Gastrocnemius medialis (tissue), 4 donors: ENCODE data around the gene SPATA13. TPM values are rescaled to one million over a fixed set of nuclear protein-coding genes. Genes with fewer than 3 reads are reported as not detected.

Experiments used
- ATAC-seq, 2 donors: fragments of 150-250 bp; one replicate each; pipeline ENCODE4 v1.9.1; 2016
- DNase-seq, 2 donors: peaks; one replicate each; pipeline ENCODE4 v3.0.0-alpha.2; 2019
- H3K27ac ChIP-seq, 4 donors: fragments of 200-600 bp; sonication (generic); 1 replicate in 1 of 4; 2 replicates in 3 of 4; pipeline ENCODE4 v1.5.1; 2016 to 2018; ENCODE audit warnings: mild to moderate bottlenecking in 2 of 4, moderate library complexity in 1 of 4
- H3K27me3 ChIP-seq, 3 donors: fragments of 200-600 bp; sonication (generic) in 2 of 3; 1 replicate in 1 of 3; 2 replicates in 2 of 3; pipeline versions ENCODE4 v1.5.1 to v1.6.0; 2016 to 2019; ENCODE audit warnings: mild to moderate bottlenecking in 1 of 3, moderate library complexity in 1 of 3
- H3K36me3 ChIP-seq, 2 donors: fragments of 200-600 bp; sonication (generic) in 1 of 2; one replicate each; pipeline ENCODE4 v1.5.1; 2017 to 2018
- H3K4me1 ChIP-seq, 2 donors: fragments of 200-600 bp; sonication (generic) in 1 of 2; one replicate each; pipeline ENCODE4 v1.5.1; 2016 to 2017; ENCODE audit warnings: mild to moderate bottlenecking in 2 of 2
- H3K4me3 ChIP-seq, 4 donors: fragments of 200-600 bp; sonication (generic) in 3 of 4; 1 replicate in 1 of 4; 2 replicates in 3 of 4; pipeline ENCODE4 v1.5.1; 2016 to 2019; ENCODE audit warnings: mild to moderate bottlenecking in 2 of 4
- H3K9me3 ChIP-seq, 3 donors: fragments of 200-600 bp; sonication (generic) in 2 of 3; 1 replicate in 1 of 3; 2 replicates in 2 of 3; pipeline ENCODE4 v1.5.1; 2016 to 2019
- CTCF ChIP-seq, 5 experiments: fragments of 450-650 bp in 3 of 5; fragments of 200-600 bp in 2 of 5; sonication (generic) in 2 of 5; IDR thresholded peaks in 4 of 5; conservative IDR thresholded peaks in 1 of 5; 1 replicate in 4 of 5; 2 replicates in 1 of 5; pipeline ENCODE4 v1.5.1; 2016 to 2019; ENCODE audit warnings: antibody characterized with exemption in 5 of 5, mild to moderate bottlenecking in 3 of 5, moderate library complexity in 3 of 5
- POLR2A ChIP-seq, 2 donors: fragments of 450-650 bp; IDR thresholded peaks; one replicate each; pipeline ENCODE4 v1.6.1; 2017; ENCODE audit warnings: antibody characterized with exemption in 2 of 2, mild to moderate bottlenecking in 2 of 2, moderate library complexity in 2 of 2
- in situ Hi-C, 4 donors: fragments of 200-750 bp; cut with MboI; loops; one replicate each; pipeline versions ENCODE4 v1.15.0 to v1.8.0; 2017; ENCODE audit warnings: low sequenced_read_pairs in 4 of 4
- intact Hi-C: fragments of 100-400 bp; cut with DNase I; formaldehyde crosslinking; loops from one replicate; pipeline ENCODE4 v1.15.1; 2023; ENCODE audit warnings: low total_unique reads
- total RNA-seq, 4 donors: library from RNA; depleted of rRNA; stranded (reverse); fragments of >200 nt; gene quantifications; one replicate each; pipeline versions ENCODE4 v1.1.0 to v1.2.3, GENCODE V29; 2016

The SPATA13 gene
- total RNA-seq, 4 donors from 2014 or later: 3.2 to 17.0 (median 5.8) TPM

GRCh38 chr13:24247016-24247415, 86.5 kb downstream of the SPATA13 start:
- no peaks in the 10 kb centered on the region for H3K9me3 ChIP-seq
- H3K36me3 ChIP-seq: no peaks in the 10 kb centered on the region
- no peaks in the 10 kb centered on the region for H3K27me3 ChIP-seq
- TF ChIP-seq CTCF (IDR thresholded peaks at IDR 0.05 in 4 of 5, conservative IDR thresholded peaks at IDR 0.05 in 1 of 5) (no peak), POLR2A (IDR thresholded peaks at IDR 0.05) (no peak)
- no peak overlapping the region for H3K27ac ChIP-seq
- no peaks in the 10 kb centered on the region for H3K4me1 ChIP-seq
- ATAC-seq: no peak
- no peak for DNase-seq
- H3K4me3 ChIP-seq: no peak overlapping the region
- intact Hi-C loops (no loop called here), in situ Hi-C loops (no loop called here)

- H3K36me3 ChIP-seq: no peaks in the 10 kb centered on the region
- in situ Hi-C loops: no loop called here
- no peaks in the 10 kb centered on the region for H3K9me3 ChIP-seq
- no peak overlapping the region for H3K27ac ChIP-seq
- intact Hi-C loops: no loop called here
- H3K4me3 ChIP-seq: no peak overlapping the region
- no peak for ATAC-seq
- TF ChIP-seq CTCF (IDR thresholded peaks at IDR 0.05 in 4 of 5, conservative IDR thresholded peaks at IDR 0.05 in 1 of 5) (no peak), POLR2A (IDR thresholded peaks at IDR 0.05) (no peak)
- no peaks in the 10 kb centered on the region for H3K27me3 ChIP-seq
- no peak for DNase-seq
- no peaks in the 10 kb centered on the region for H3K4me1 ChIP-seq
Measured at GRCh38 chr13:24249624-24250023, 89.1 kb downstream of the SPATA13 start.

GRCh38 chr13:24250376-24251057, 90.0 kb downstream of the SPATA13 start:
- no peaks in the 10 kb centered on the region for H3K4me1 ChIP-seq
- intact Hi-C loops (no loop called here), in situ Hi-C loops (no loop called here)
- no peak overlapping the region for H3K27ac ChIP-seq
- no peaks in the 10 kb centered on the region for H3K36me3 ChIP-seq
- no peaks in the 10 kb centered on the region for H3K9me3 ChIP-seq
- TF ChIP-seq POLR2A (IDR thresholded peaks at IDR 0.05): no peak
- TF ChIP-seq CTCF (IDR thresholded peaks at IDR 0.05 in 4 of 5, conservative IDR thresholded peaks at IDR 0.05 in 1 of 5): no peak
- DNase-seq (no peak), ATAC-seq (no peak)
- H3K4me3 ChIP-seq: no peak overlapping the region
- no peaks in the 10 kb centered on the region for H3K27me3 ChIP-seq

GRCh38 chr13:24251525-24251924, 91.0 kb downstream of the SPATA13 start:
- H3K27ac ChIP-seq: no peak overlapping the region
- no peak for DNase-seq
- intact Hi-C loops: no loop called here

More at GRCh38 chr13:24251525-24251924, 91.0 kb downstream of the SPATA13 start:
- Histone ChIP-seq H3K36me3 (no peaks in the 10 kb centered on the region), H3K4me3 (no peak overlapping the region), H3K9me3 (no peaks in the 10 kb centered on the region), H3K4me1 (no peaks in the 10 kb centered on the region), H3K27me3 (no peaks in the 10 kb centered on the region)
- TF ChIP-seq POLR2A (IDR thresholded peaks at IDR 0.05): no peak
- no peak for TF ChIP-seq CTCF (IDR thresholded peaks at IDR 0.05 in 4 of 5, conservative IDR thresholded peaks at IDR 0.05 in 1 of 5)
- ATAC-seq: no peak
- in situ Hi-C loops: no loop called here
